ENCODE measurements around the gene TSC1.

- TF ChIP-seq POLR2AphosphoS5 (IDR thresholded peaks at IDR 0.05; ENCODE audit: low read depth) (no peak), EZH2 (IDR thresholded peaks at IDR 0.05; ENCODE audit: low read depth, unreplicated experiment) (no peak), EZH2phosphoT487 (IDR thresholded peaks at IDR 0.05; ENCODE audit: unreplicated experiment) (no peak)
- TF ChIP-seq, protein P1, sequence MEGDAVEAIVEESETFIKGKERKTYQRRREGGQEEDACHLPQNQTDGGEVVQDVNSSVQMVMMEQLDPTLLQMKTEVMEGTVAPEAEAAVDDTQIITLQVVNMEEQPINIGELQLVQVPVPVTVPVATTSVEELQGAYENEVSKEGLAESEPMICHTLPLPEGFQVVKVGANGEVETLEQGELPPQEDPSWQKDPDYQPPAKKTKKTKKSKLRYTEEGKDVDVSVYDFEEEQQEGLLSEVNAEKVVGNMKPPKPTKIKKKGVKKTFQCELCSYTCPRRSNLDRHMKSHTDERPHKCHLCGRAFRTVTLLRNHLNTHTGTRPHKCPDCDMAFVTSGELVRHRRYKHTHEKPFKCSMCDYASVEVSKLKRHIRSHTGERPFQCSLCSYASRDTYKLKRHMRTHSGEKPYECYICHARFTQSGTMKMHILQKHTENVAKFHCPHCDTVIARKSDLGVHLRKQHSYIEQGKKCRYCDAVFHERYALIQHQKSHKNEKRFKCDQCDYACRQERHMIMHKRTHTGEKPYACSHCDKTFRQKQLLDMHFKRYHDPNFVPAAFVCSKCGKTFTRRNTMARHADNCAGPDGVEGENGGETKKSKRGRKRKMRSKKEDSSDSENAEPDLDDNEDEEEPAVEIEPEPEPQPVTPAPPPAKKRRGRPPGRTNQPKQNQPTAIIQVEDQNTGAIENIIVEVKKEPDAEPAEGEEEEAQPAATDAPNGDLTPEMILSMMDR (conservative IDR thresholded peaks at IDR 0.05; ENCODE audit: low read depth in 2 of 2): no peak
- TF ChIP-seq, protein P2, sequence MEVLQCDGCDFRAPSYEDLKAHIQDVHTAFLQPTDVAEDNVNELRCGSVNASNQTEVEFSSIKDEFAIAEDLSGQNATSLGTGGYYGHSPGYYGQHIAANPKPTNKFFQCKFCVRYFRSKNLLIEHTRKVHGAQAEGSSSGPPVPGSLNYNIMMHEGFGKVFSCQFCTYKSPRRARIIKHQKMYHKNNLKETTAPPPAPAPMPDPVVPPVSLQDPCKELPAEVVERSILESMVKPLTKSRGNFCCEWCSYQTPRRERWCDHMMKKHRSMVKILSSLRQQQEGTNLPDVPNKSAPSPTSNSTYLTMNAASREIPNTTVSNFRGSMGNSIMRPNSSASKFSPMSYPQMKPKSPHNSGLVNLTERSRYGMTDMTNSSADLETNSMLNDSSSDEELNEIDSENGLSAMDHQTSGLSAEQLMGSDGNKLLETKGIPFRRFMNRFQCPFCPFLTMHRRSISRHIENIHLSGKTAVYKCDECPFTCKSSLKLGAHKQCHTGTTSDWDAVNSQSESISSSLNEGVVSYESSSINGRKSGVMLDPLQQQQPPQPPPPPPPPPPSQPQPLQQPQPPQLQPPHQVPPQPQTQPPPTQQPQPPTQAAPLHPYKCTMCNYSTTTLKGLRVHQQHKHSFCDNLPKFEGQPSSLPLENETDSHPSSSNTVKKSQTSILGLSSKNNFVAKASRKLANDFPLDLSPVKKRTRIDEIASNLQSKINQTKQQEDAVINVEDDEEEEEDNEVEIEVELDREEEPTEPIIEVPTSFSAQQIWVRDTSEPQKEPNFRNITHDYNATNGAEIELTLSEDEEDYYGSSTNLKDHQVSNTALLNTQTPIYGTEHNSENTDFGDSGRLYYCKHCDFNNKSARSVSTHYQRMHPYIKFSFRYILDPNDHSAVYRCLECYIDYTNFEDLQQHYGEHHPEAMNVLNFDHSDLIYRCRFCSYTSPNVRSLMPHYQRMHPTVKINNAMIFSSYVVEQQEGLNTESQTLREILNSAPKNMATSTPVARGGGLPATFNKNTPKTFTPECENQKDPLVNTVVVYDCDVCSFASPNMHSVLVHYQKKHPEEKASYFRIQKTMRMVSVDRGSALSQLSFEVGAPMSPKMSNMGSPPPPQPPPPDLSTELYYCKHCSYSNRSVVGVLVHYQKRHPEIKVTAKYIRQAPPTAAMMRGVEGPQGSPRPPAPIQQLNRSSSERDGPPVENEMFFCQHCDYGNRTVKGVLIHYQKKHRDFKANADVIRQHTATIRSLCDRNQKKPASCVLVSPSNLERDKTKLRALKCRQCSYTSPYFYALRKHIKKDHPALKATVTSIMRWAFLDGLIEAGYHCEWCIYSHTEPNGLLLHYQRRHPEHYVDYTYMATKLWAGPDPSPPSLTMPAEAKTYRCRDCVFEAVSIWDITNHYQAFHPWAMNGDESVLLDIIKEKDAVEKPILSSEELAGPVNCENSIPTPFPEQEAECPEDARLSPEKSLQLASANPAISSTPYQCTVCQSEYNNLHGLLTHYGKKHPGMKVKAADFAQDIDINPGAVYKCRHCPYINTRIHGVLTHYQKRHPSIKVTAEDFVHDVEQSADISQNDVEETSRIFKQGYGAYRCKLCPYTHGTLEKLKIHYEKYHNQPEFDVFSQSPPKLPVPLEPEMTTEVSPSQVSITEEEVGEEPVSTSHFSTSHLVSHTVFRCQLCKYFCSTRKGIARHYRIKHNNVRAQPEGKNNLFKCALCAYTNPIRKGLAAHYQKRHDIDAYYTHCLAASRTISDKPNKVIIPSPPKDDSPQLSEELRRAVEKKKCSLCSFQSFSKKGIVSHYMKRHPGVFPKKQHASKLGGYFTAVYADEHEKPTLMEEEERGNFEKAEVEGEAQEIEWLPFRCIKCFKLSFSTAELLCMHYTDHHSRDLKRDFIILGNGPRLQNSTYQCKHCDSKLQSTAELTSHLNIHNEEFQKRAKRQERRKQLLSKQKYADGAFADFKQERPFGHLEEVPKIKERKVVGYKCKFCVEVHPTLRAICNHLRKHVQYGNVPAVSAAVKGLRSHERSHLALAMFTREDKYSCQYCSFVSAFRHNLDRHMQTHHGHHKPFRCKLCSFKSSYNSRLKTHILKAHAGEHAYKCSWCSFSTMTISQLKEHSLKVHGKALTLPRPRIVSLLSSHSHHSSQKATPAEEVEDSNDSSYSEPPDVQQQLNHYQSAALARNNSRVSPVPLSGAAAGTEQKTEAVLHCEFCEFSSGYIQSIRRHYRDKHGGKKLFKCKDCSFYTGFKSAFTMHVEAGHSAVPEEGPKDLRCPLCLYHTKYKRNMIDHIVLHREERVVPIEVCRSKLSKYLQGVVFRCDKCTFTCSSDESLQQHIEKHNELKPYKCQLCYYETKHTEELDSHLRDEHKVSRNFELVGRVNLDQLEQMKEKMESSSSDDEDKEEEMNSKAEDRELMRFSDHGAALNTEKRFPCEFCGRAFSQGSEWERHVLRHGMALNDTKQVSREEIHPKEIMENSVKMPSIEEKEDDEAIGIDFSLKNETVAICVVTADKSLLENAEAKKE (CRISPR knock-in tag; IDR thresholded peaks at IDR 0.05): no peak
- TF ChIP-seq, protein P3, sequence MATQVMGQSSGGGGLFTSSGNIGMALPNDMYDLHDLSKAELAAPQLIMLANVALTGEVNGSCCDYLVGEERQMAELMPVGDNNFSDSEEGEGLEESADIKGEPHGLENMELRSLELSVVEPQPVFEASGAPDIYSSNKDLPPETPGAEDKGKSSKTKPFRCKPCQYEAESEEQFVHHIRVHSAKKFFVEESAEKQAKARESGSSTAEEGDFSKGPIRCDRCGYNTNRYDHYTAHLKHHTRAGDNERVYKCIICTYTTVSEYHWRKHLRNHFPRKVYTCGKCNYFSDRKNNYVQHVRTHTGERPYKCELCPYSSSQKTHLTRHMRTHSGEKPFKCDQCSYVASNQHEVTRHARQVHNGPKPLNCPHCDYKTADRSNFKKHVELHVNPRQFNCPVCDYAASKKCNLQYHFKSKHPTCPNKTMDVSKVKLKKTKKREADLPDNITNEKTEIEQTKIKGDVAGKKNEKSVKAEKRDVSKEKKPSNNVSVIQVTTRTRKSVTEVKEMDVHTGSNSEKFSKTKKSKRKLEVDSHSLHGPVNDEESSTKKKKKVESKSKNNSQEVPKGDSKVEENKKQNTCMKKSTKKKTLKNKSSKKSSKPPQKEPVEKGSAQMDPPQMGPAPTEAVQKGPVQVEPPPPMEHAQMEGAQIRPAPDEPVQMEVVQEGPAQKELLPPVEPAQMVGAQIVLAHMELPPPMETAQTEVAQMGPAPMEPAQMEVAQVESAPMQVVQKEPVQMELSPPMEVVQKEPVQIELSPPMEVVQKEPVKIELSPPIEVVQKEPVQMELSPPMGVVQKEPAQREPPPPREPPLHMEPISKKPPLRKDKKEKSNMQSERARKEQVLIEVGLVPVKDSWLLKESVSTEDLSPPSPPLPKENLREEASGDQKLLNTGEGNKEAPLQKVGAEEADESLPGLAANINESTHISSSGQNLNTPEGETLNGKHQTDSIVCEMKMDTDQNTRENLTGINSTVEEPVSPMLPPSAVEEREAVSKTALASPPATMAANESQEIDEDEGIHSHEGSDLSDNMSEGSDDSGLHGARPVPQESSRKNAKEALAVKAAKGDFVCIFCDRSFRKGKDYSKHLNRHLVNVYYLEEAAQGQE (IDR thresholded peaks at IDR 0.05; ENCODE audit: unreplicated experiment): peak; percentile 66
- TF ChIP-seq, protein P4, sequence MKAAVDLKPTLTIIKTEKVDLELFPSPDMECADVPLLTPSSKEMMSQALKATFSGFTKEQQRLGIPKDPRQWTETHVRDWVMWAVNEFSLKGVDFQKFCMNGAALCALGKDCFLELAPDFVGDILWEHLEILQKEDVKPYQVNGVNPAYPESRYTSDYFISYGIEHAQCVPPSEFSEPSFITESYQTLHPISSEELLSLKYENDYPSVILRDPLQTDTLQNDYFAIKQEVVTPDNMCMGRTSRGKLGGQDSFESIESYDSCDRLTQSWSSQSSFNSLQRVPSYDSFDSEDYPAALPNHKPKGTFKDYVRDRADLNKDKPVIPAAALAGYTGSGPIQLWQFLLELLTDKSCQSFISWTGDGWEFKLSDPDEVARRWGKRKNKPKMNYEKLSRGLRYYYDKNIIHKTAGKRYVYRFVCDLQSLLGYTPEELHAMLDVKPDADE (IDR thresholded peaks at IDR 0.05): no peak
Measured at GRCh38 chr9:132978451-132979131, 34.2 kb upstream of the TSC1 start, which contains the start of gene GFI1B.

All from GM23338 (cell line).